Thoracic aorta (tissue), 2 donors: Measurements from ENCODE around the gene NFXL1. TPM values are rescaled to one million over a fixed set of nuclear protein-coding genes. Genes with fewer than 3 reads are reported as not detected.
A peak's percentile ranks its signal among the peaks of the same experiment; 100 is the strongest.
"Not testable (repeated sequence)": the region's sequence is repeated elsewhere in the genome, so short reads cannot be mapped to it uniquely, and the experiment has no call there.

Source experiments
- ATAC-seq: fragments of 150-250 bp; one replicate; pipeline ENCODE4 v1.8.0; 2017; ENCODE audit warnings: low read depth; ENCODE audit not compliant: insufficient number of reproducible peaks, low FRiP score
- DNase-seq: peaks from one replicate; pipeline ENCODE4 v3.0.0-alpha.2; 2020; ENCODE audit warnings: low spot score
- H3K27ac ChIP-seq, 2 donors: fragments of 200-600 bp; sonication (generic); 1 replicate in 1 of 2; 2 replicates in 1 of 2; pipeline ENCODE4 v1.5.1; 2016; ENCODE audit warnings: mild to moderate bottlenecking in 2 of 2, moderate library complexity in 2 of 2
- H3K27me3 ChIP-seq: fragments of 200-600 bp; sonication (generic); replicated peaks from 2 replicates; pipeline ENCODE4 v1.6.0; 2016; ENCODE audit warnings: mild to moderate bottlenecking; ENCODE audit not compliant: insufficient read depth
- H3K36me3 ChIP-seq: fragments of 200-600 bp; sonication (generic); one replicate; pipeline ENCODE4 v1.5.1; 2016
- H3K4me1 ChIP-seq, 2 donors: fragments of 200-600 bp; sonication (generic); 1 replicate in 1 of 2; 2 replicates in 1 of 2; pipeline versions ENCODE4 v1.5.1 to v1.6.0; 2016; ENCODE audit warnings: low read depth in 2 of 2, mild to moderate bottlenecking in 1 of 2; ENCODE audit not compliant: control insufficient read depth in 1 of 2
- H3K4me3 ChIP-seq: fragments of 200-600 bp; sonication (generic); 2 replicates; pipeline ENCODE4 v1.5.1; 2016; ENCODE audit warnings: mild to moderate bottlenecking
- H3K9me3 ChIP-seq: fragments of 200-600 bp; sonication (generic); 2 replicates; pipeline ENCODE4 v1.5.1; 2016
- total RNA-seq, 2 donors: library from RNA; depleted of rRNA; stranded (reverse); fragments of >200 nt; gene quantifications; one replicate each; pipeline versions ENCODE4 v1.1.0 to v1.2.3, GENCODE V29; 2016
- TF ChIP-seq, protein P1 (sequence below): fragments of 200-600 bp; sonication (generic); IDR thresholded peaks from one replicate; pipeline ENCODE4 v1.5.1; 2019; ENCODE audit warnings: antibody characterized with exemption

NFXL1 gene
- total RNA-seq, 2 donors from 2014 or later, result 5.6 to 13.1 TPM

DNA sequence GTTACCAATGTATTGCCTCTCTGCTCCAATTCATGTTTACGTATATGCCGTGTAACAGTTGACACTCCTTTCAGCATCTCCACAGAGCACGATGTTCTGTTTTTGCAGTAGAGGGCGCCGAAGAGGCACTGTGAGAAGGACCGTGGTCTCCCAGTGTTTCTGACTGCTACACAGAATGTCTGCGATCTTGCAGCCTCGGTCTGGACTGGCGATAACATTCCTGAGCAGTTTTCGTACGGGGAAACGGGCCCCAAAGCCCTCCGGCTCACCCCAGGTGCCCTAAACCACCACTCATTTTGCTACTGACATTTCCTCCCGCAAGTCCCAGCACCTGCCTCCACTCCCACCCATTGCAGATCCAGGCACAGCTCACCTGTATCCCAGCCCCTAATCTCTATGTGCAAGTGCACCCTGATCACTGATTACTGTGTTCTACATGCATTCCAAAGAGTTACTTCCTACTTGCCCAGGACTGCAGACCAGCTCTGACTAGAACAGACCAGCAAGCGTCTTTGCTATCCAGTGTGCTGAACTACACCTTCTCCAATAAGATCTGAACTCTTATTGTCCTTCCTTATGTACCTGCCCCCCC is 12.4 kb upstream of the NFXL1 start:
- TF ChIP-seq, protein P1, sequence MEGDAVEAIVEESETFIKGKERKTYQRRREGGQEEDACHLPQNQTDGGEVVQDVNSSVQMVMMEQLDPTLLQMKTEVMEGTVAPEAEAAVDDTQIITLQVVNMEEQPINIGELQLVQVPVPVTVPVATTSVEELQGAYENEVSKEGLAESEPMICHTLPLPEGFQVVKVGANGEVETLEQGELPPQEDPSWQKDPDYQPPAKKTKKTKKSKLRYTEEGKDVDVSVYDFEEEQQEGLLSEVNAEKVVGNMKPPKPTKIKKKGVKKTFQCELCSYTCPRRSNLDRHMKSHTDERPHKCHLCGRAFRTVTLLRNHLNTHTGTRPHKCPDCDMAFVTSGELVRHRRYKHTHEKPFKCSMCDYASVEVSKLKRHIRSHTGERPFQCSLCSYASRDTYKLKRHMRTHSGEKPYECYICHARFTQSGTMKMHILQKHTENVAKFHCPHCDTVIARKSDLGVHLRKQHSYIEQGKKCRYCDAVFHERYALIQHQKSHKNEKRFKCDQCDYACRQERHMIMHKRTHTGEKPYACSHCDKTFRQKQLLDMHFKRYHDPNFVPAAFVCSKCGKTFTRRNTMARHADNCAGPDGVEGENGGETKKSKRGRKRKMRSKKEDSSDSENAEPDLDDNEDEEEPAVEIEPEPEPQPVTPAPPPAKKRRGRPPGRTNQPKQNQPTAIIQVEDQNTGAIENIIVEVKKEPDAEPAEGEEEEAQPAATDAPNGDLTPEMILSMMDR, result peak; percentile 53
- peak overlapping the region; percentile 2 for H3K4me3 ChIP-seq
- ATAC-seq, result peak; percentile 91
- H3K27me3 ChIP-seq, result no peaks in the 10 kb centered on the region
- peaks cover 0 to 15% of the 10 kb centered on the region in 2 donors for H3K4me1 ChIP-seq
- no peaks in the 10 kb centered on the region for H3K36me3 ChIP-seq
- H3K27ac ChIP-seq, result no peak overlapping the region
- H3K9me3 ChIP-seq, result no peaks in the 10 kb centered on the region
- no peak for DNase-seq

DNA sequence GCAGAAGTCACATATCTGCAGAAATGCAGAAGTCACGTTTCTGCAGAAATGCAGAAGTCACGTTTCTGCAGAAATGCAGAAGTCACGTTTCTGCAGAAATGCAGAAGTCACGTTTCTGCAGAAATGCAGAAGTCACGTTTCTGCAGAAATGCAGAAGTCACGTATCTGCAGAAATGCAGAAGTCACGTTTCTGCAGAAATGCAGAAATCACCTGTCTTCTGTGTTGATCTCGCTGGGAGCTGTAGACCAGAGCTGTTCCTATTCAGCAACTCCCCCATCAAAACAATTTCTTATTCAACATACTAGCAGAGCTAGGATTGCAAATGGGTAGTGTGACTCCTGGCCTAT is 8.9 kb upstream of the NFXL1 start:
- not testable (repeated sequence) for H3K9me3 ChIP-seq, DNase-seq, H3K27me3 ChIP-seq, H3K36me3 ChIP-seq, H3K27ac ChIP-seq, H3K4me1 ChIP-seq, ATAC-seq, H3K4me3 ChIP-seq

GRCh38 chr4:47922436-47923260 is 8.3 kb upstream of the NFXL1 start:
- H3K36me3 ChIP-seq, DNase-seq, H3K27ac ChIP-seq, H3K4me1 ChIP-seq, H3K4me3 ChIP-seq, ATAC-seq, H3K9me3 ChIP-seq, H3K27me3 ChIP-seq: not testable (repeated sequence)

DNA sequence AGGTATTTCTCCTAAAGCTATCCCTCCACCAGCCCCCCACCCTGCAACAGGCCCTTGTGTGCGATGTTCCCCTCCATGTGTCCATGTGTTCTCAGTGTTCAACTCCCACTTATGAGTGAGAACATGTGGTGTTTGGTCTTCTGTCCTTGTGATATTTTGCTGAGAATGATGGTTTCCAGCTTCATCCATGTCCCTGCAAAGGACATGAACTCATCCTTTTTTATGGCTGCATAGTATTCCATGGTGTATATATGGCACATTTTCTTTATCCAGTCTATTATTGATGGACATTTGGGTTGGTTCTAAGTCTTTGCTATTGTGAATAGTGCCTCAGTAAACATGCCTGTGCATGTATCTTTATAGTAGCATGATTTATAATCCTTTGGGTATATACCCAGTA is 2.8 kb upstream of the NFXL1 start:
- not testable (repeated sequence) for H3K9me3 ChIP-seq, H3K36me3 ChIP-seq, H3K4me3 ChIP-seq, DNase-seq, H3K27ac ChIP-seq, ATAC-seq, H3K27me3 ChIP-seq
- H3K4me1 ChIP-seq, result peaks cover 7 to 11% of the 10 kb centered on the region in 2 donors

GRCh38 chr4:47915378-47915777 is 995 bp upstream of the NFXL1 start:
- peaks cover 7 to 18% of the 10 kb centered on the region in 2 donors for H3K4me1 ChIP-seq
- H3K27me3 ChIP-seq, result no peaks in the 10 kb centered on the region
- no peak for DNase-seq
- no peak overlapping the region for H3K27ac ChIP-seq
- ATAC-seq, result no peak
- H3K36me3 ChIP-seq, result no peaks in the 10 kb centered on the region
- H3K4me3 ChIP-seq, result no peak overlapping the region
- no peaks in the 10 kb centered on the region for H3K9me3 ChIP-seq
- TF ChIP-seq, protein P1, result no peak

DNA sequence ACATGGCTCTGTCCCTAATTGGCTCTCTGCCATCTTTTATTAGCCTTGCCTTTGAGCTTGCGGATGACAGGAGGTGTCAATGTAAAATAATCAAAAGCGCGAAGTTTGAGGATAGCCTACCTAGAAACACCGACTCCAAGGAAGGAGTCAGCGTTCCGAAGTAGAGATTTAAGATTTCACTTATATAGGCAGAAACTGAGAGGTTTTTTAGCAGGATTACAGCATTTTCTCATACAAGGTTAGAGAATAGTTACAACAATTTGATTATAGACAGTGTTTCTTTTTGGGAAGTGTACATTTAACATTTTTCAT is 499 bp upstream of the NFXL1 start:
- Histone ChIP-seq H3K4me1 (peaks cover 7 to 18% of the 10 kb centered on the region in 2 donors), H3K36me3 (no peaks in the 10 kb centered on the region), H3K4me3 (peak overlapping the region; percentile 100), H3K27me3 (no peaks in the 10 kb centered on the region), H3K27ac (no peak overlapping the region), H3K9me3 (no peaks in the 10 kb centered on the region)
- no peak for DNase-seq
- TF ChIP-seq, protein P1, result no peak
- ATAC-seq, result no peak
